H9 (cell line): ENCODE results near the gene SCYGR4. TPM values are rescaled to one million over a fixed set of nuclear protein-coding genes. Genes with fewer than 3 reads are reported as not detected.

Experiments used
- DNase-seq: peaks from one replicate; pipeline ENCODE4 v3.0.0-alpha.2; 2017
- H2AFZ ChIP-seq: one replicate; pipeline ENCODE4 v1.6.1; 2013; ENCODE audit warnings: mild to moderate bottlenecking, low read length, control low read depth, moderate library complexity
- H2AK5ac ChIP-seq: 2 replicates; pipeline ENCODE4 v1.6.1; 2013; ENCODE audit warnings: low read length, control low read depth, mixed read lengths; ENCODE audit not compliant: insufficient read length
- H2BK120ac ChIP-seq: one replicate; pipeline ENCODE4 v1.6.1; 2013; ENCODE audit warnings: low read depth, mild to moderate bottlenecking, low read length, control low read depth, inconsistent platforms; ENCODE audit not compliant: poor library complexity, severe bottlenecking
- H2BK12ac ChIP-seq: 2 replicates; pipeline ENCODE4 v1.6.1; 2013; ENCODE audit warnings: low read length, control low read depth, mixed read lengths, low read depth; ENCODE audit not compliant: insufficient read length
- H2BK15ac ChIP-seq: 2 replicates; pipeline ENCODE4 v1.6.1; 2013; ENCODE audit warnings: low read depth, low read length, control low read depth
- H2BK20ac ChIP-seq: one replicate; pipeline ENCODE4 v1.6.1; 2013; ENCODE audit warnings: low read depth, mild to moderate bottlenecking, low read length, control low read depth, inconsistent platforms; ENCODE audit not compliant: poor library complexity, severe bottlenecking
- H2BK5ac ChIP-seq: 2 replicates; pipeline ENCODE4 v1.6.1; 2013; ENCODE audit warnings: low read length, control low read depth, mixed read lengths; ENCODE audit not compliant: insufficient read length
- H3K14ac ChIP-seq: 2 replicates; pipeline ENCODE4 v1.6.1; 2013; ENCODE audit warnings: low read length, control low read depth; ENCODE audit not compliant: insufficient read depth
- H3K18ac ChIP-seq: 2 replicates; pipeline ENCODE4 v1.6.1; 2013; ENCODE audit warnings: low read depth, mild to moderate bottlenecking, mixed read lengths, low read length, control low read depth; ENCODE audit not compliant: insufficient read length
- H3K23ac ChIP-seq: 2 replicates; pipeline ENCODE4 v1.6.1; 2013; ENCODE audit warnings: low read length, control low read depth, mixed read lengths, low read depth; ENCODE audit not compliant: insufficient read length
- H3K23me2 ChIP-seq: 2 replicates; pipeline ENCODE4 v1.6.1; 2013; ENCODE audit warnings: low read depth, mild to moderate bottlenecking, mixed read lengths, low read length, control low read depth; ENCODE audit not compliant: insufficient read length, poor library complexity, severe bottlenecking
- H3K27ac ChIP-seq: 2 replicates; pipeline ENCODE4 v1.5.1; 2013; ENCODE audit warnings: low read length, control low read depth, mixed read lengths, low read depth; ENCODE audit not compliant: insufficient read length
- H3K27me3 ChIP-seq: 2 replicates; pipeline ENCODE4 v1.6.1; 2013; ENCODE audit warnings: low read length, control low read depth, inconsistent platforms; ENCODE audit not compliant: insufficient read depth
- H3K4ac ChIP-seq: 2 replicates; pipeline ENCODE4 v1.6.1; 2013; ENCODE audit warnings: low read depth, mild to moderate bottlenecking, control low read depth, inconsistent platforms, low read length, moderate library complexity
- H3K4me1 ChIP-seq: 2 replicates; pipeline ENCODE4 v1.6.1; 2013; ENCODE audit warnings: low read length, control low read depth, inconsistent platforms; ENCODE audit not compliant: insufficient read depth
- H3K4me2 ChIP-seq: 2 replicates; pipeline ENCODE4 v1.6.1; 2013; ENCODE audit warnings: low read length, control low read depth, mixed read lengths; ENCODE audit not compliant: insufficient read length, insufficient read depth
- H3K56ac ChIP-seq: 2 replicates; pipeline ENCODE4 v1.6.1; 2013; ENCODE audit warnings: low read depth, mild to moderate bottlenecking, mixed read lengths, low read length, control low read depth; ENCODE audit not compliant: insufficient read length
- H3K79me1 ChIP-seq: 2 replicates; pipeline ENCODE4 v1.6.1; 2013; ENCODE audit warnings: low read depth, mild to moderate bottlenecking, moderate library complexity, low read length, control low read depth, inconsistent platforms; ENCODE audit not compliant: insufficient read depth, poor library complexity, severe bottlenecking
- H3K79me2 ChIP-seq: 2 replicates; pipeline ENCODE4 v1.6.1; 2013; ENCODE audit warnings: low read length, control low read depth, inconsistent platforms; ENCODE audit not compliant: insufficient read depth
- H3K9ac ChIP-seq: 2 replicates; pipeline ENCODE4 v1.6.1; 2013; ENCODE audit warnings: low read length, control low read depth, mixed read lengths; ENCODE audit not compliant: insufficient read length; ENCODE audit errors: extremely low read depth
- H3K9me3 ChIP-seq: one replicate; pipeline ENCODE4 v1.6.1; 2013; ENCODE audit warnings: low read depth, low read length, inconsistent platforms; ENCODE audit not compliant: control insufficient read depth
- H3T11ph ChIP-seq: one replicate; pipeline ENCODE4 v1.6.1; 2013; ENCODE audit warnings: mild to moderate bottlenecking, low read length, control low read depth, inconsistent platforms
- H4K20me1 ChIP-seq: one replicate; pipeline ENCODE4 v1.6.1; 2013; ENCODE audit not compliant: control insufficient read depth, insufficient read length, insufficient read depth
- H4K5ac ChIP-seq: 2 replicates; pipeline ENCODE4 v1.6.1; 2013; ENCODE audit warnings: low read depth, mild to moderate bottlenecking, mixed read lengths, low read length, control low read depth; ENCODE audit not compliant: insufficient read length
- H4K8ac ChIP-seq: replicated peaks from 2 replicates; pipeline ENCODE4 v1.6.1; 2013; ENCODE audit warnings: low read length, control low read depth, mixed read lengths, low read depth; ENCODE audit not compliant: insufficient read length
- H4K91ac ChIP-seq: 2 replicates; pipeline ENCODE4 v1.6.1; 2013; ENCODE audit warnings: low read depth, mild to moderate bottlenecking, moderate library complexity, mixed read lengths, low read length, control low read depth; ENCODE audit not compliant: insufficient read length
- H3K27ac Mint-ChIP-seq, 3 experiments: 2 replicates in 2 of 3; 3 replicates in 1 of 3; pipeline ENCODE4 v1.8.0; 2020 to 2021; ENCODE audit warnings: mixed read lengths in 3 of 3, mild to moderate bottlenecking in 1 of 3, moderate library complexity in 1 of 3
- H3K27me3 Mint-ChIP-seq: 2 replicates; pipeline ENCODE4 v1.8.0; 2021; ENCODE audit warnings: low read depth, mild to moderate bottlenecking, moderate library complexity, mixed read lengths
- H3K36me3 Mint-ChIP-seq, 3 experiments: 2 replicates in 2 of 3; 3 replicates in 1 of 3; pipeline ENCODE4 v1.8.0; 2020 to 2021; ENCODE audit warnings: low read depth in 3 of 3, mixed read lengths in 3 of 3; ENCODE audit not compliant: insufficient read depth in 1 of 3
- H3K4me1 Mint-ChIP-seq, 2 experiments: 2 replicates each; pipeline ENCODE4 v1.8.0; 2020; ENCODE audit warnings: mixed read lengths in 2 of 2
- H3K4me3 Mint-ChIP-seq, 2 experiments: 2 replicates in 1 of 2; 3 replicates in 1 of 2; pipeline ENCODE4 v1.8.0; 2020 to 2021; ENCODE audit warnings: mild to moderate bottlenecking in 2 of 2, mixed read lengths in 2 of 2, moderate library complexity in 1 of 2
- H3K9me3 Mint-ChIP-seq, 2 experiments: 2 replicates in 1 of 2; 3 replicates in 1 of 2; pipeline ENCODE4 v1.8.0; 2020; ENCODE audit warnings: mild to moderate bottlenecking in 2 of 2, mixed read lengths in 2 of 2, moderate library complexity in 1 of 2
- WGBS: extraction: QIAGEN DNeasy Blood & Tissue Kit; methylation state at CpG from one replicate; pipeline ENCODE4 v1.1.7; 2013; ENCODE audit warnings: missing lambda C conversion rate, low lambda C conversion rate, mixed read lengths; ENCODE audit not compliant: insufficient read length; ENCODE audit errors: extremely low coverage; 5-methylcytosine and 5-hydroxymethylcytosine counted together
- total RNA-seq: library from RNA; stranded (reverse); gene quantifications from 2 replicates; pipeline ENCODE4 v1.2.1, GENCODE V29; 2021
- TF ChIP-seq, protein P1 (sequence below): fragments of 200-600 bp; sonication (generic); conservative IDR thresholded peaks from 3 replicates; pipeline ENCODE4 v1.8.0; 2021; ENCODE audit warnings: antibody characterized with exemption, mild to moderate bottlenecking

Gene SCYGR4
- total RNA-seq, 1 experiment from 2014 or later = not detected

- H3K4me3 Mint-ChIP-seq = no peak overlapping the region
- no peak for DNase-seq
- WGBS = no CpG with 5 or more reads among the region's 2 CpGs
- Histone ChIP-seq H3K4me1 (no peaks in the 10 kb centered on the region), H2BK12ac (no peak overlapping the region), H2BK120ac (no peak overlapping the region), H3K9ac (no peak overlapping the region), H4K5ac (no peak overlapping the region), H3K27ac (no peak overlapping the region), H3K79me1 (no peaks in the 10 kb centered on the region), H2BK20ac (no peak overlapping the region), H4K91ac (no peak overlapping the region), H4K8ac (no peak overlapping the region), H2BK15ac (no peak overlapping the region), H3K23ac (no peak overlapping the region), H3K14ac (no peak overlapping the region), H2AFZ (no peak overlapping the region), H3K18ac (no peak overlapping the region), H3K9me3 (no peaks in the 10 kb centered on the region), H3T11ph (no peak overlapping the region), H2AK5ac (no peak overlapping the region), H2BK5ac (no peak overlapping the region), H3K4ac (no peak overlapping the region), H3K56ac (no peak overlapping the region), H3K27me3 (no peaks in the 10 kb centered on the region), H3K79me2 (no peaks in the 10 kb centered on the region), H3K23me2 (no peaks in the 10 kb centered on the region), H4K20me1 (no peaks in the 10 kb centered on the region), H3K4me2 (no peak overlapping the region)
- TF ChIP-seq, protein P1, sequence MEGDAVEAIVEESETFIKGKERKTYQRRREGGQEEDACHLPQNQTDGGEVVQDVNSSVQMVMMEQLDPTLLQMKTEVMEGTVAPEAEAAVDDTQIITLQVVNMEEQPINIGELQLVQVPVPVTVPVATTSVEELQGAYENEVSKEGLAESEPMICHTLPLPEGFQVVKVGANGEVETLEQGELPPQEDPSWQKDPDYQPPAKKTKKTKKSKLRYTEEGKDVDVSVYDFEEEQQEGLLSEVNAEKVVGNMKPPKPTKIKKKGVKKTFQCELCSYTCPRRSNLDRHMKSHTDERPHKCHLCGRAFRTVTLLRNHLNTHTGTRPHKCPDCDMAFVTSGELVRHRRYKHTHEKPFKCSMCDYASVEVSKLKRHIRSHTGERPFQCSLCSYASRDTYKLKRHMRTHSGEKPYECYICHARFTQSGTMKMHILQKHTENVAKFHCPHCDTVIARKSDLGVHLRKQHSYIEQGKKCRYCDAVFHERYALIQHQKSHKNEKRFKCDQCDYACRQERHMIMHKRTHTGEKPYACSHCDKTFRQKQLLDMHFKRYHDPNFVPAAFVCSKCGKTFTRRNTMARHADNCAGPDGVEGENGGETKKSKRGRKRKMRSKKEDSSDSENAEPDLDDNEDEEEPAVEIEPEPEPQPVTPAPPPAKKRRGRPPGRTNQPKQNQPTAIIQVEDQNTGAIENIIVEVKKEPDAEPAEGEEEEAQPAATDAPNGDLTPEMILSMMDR = no peak
- H3K36me3 Mint-ChIP-seq = no peaks in the 10 kb centered on the region
- H3K27ac Mint-ChIP-seq = no peak overlapping the region
- H3K9me3 Mint-ChIP-seq = no peaks in the 10 kb centered on the region
- H3K27me3 Mint-ChIP-seq = no peaks in the 10 kb centered on the region
- H3K4me1 Mint-ChIP-seq = peaks cover 3 to 7% of the 10 kb centered on the region in 2 experiments; a peak in 3 of 4 replicates
These were observed 48.5 kb upstream of the SCYGR4 start for GRCh38 chr2:227568852-227569169.
